K562 (cell line): ENCODE measurements around the gene ANO8. TPM values are rescaled to one million over a fixed set of nuclear protein-coding genes. Genes with fewer than 3 reads are reported as not detected.
A peak's percentile ranks its signal among the peaks of the same experiment; 100 is the strongest.

ENCODE experiments used
- ARNT ChIP-seq, 2 experiments: fragments of 450-650 bp; IDR thresholded peaks; 2 replicates each; pipeline ENCODE4 v1.6.1; 2016; ENCODE audit warnings: mild to moderate bottlenecking in 1 of 2
- CBX3 ChIP-seq, 2 experiments: IDR thresholded peaks; 1 replicate in 1 of 2; 2 replicates in 1 of 2; pipeline ENCODE4 v1.6.1; 2012; ENCODE audit warnings: inconsistent platforms in 2 of 2, low read length in 2 of 2, borderline replicate concordance in 1 of 2, control low read depth in 1 of 2
- CC2D1A ChIP-seq: fragments of 450-650 bp; IDR thresholded peaks from 2 replicates; pipeline ENCODE4 v1.6.1; 2017; ENCODE audit warnings: mild to moderate bottlenecking
- CEBPB ChIP-seq: fragments of 450-650 bp; IDR thresholded peaks from 2 replicates; pipeline ENCODE4 v1.6.1; 2016; ENCODE audit warnings: missing genetic modification characterization, missing compliant biosample characterization
- CHD1 ChIP-seq: fragments of 200-600 bp; sonication (generic); IDR thresholded peaks from one replicate; pipeline ENCODE4 v1.6.1; 2012; ENCODE audit warnings: mild to moderate bottlenecking, moderate library complexity, low read length, inconsistent platforms
- ESRRA ChIP-seq: fragments of 450-650 bp; IDR thresholded peaks from 2 replicates; pipeline ENCODE4 v1.6.1; 2014; ENCODE audit warnings: low read depth, mild to moderate bottlenecking, moderate library complexity, borderline replicate concordance
- GATAD2A ChIP-seq: fragments of 450-650 bp; IDR thresholded peaks from 2 replicates; pipeline ENCODE4 v1.6.1; 2017
- GTF2F1 ChIP-seq: IDR thresholded peaks from 2 replicates; pipeline ENCODE4 v1.6.1; 2011; ENCODE audit warnings: low read depth, low read length, improper control_type of control experiment
- JUND ChIP-seq, 2 experiments: IDR thresholded peaks; 2 replicates in 1 of 2; 3 replicates in 1 of 2; pipeline ENCODE4 v1.6.1; 2011; ENCODE audit warnings: borderline replicate concordance in 2 of 2, low read depth in 2 of 2, low read length in 2 of 2, improper control_type of control experiment in 1 of 2, missing biosample characterization in 1 of 2, missing genetic modification characterization in 1 of 2, missing genetic modification reagents in 1 of 2
- MITF ChIP-seq: IDR thresholded peaks from 2 replicates; pipeline ENCODE4 v1.6.1; 2014; ENCODE audit warnings: antibody characterized with exemption
- NEUROD1 ChIP-seq: fragments of 150-350 bp; IDR thresholded peaks from 2 replicates; pipeline ENCODE4 v1.6.1; 2014; ENCODE audit warnings: borderline replicate concordance, low read length, low read depth; ENCODE audit not compliant: partially characterized antibody
- PPARD ChIP-seq: fragments of 250-450 bp; sonication (Bioruptor Pico); IDR thresholded peaks from 2 replicates; pipeline ENCODE4 v1.8.0; 2022; ENCODE audit warnings: inconsistent platforms, mild to moderate bottlenecking, moderate library complexity
- SAFB ChIP-seq: fragments of 200-400 bp; formaldehyde crosslinking; IDR thresholded peaks from 2 replicates; pipeline ENCODE4 v1.6.1; 2017; ENCODE audit warnings: low read depth, low read length, borderline replicate concordance
- SMARCA5 ChIP-seq: fragments of 450-650 bp; IDR thresholded peaks from 2 replicates; pipeline ENCODE4 v1.6.1; 2016
- SNIP1 ChIP-seq: fragments of 450-650 bp; IDR thresholded peaks from 2 replicates; pipeline ENCODE4 v1.7.1; 2017; ENCODE audit warnings: low read depth, mild to moderate bottlenecking
- U2AF2 ChIP-seq: fragments of 200-400 bp; formaldehyde crosslinking; optimal IDR thresholded peaks from 2 replicates; pipeline ENCODE3; 2017; ENCODE audit warnings: low read depth, mild to moderate bottlenecking, low read length
- ZC3H4 ChIP-seq: sonication (generic); formaldehyde crosslinking; IDR thresholded peaks from 2 replicates; pipeline ENCODE4 v1.9.0; 2021; ENCODE audit warnings: missing genetic modification reagents, borderline replicate concordance
- ZFP1 ChIP-seq: fragments of 450-650 bp; formaldehyde crosslinking; IDR thresholded peaks from 2 replicates; pipeline ENCODE4 v1.4.0; 2020; ENCODE audit warnings: mild to moderate bottlenecking, mixed read lengths
- ZKSCAN1 ChIP-seq: fragments of 150-350 bp; IDR thresholded peaks from 2 replicates; pipeline ENCODE4 v1.6.1; 2016; ENCODE audit warnings: low read depth, low read length
- ZNF146 ChIP-seq: IDR thresholded peaks from one replicate; pipeline ENCODE4 v1.6.1; 2018; ENCODE audit warnings: missing compliant biosample characterization; ENCODE audit not compliant: unreplicated experiment
- ZNF76 ChIP-seq: fragments of 250-450 bp; sonication (Bioruptor Pico); IDR thresholded peaks from 2 replicates; pipeline ENCODE4 v1.4.0; 2020; ENCODE audit warnings: mild to moderate bottlenecking, moderate library complexity, borderline replicate concordance
- ZSCAN32 ChIP-seq: fragments of 450-650 bp; formaldehyde crosslinking; IDR thresholded peaks from 2 replicates; pipeline ENCODE4 v1.4.0; 2020; ENCODE audit warnings: mild to moderate bottlenecking, moderate library complexity
- polyA plus RNA-seq, 8 experiments: library from polyadenylated mRNA; depleted of rRNA in 4 of 8; stranded (reverse) in 5 of 8; unstranded in 3 of 8; fragments of >200 nt; fragmentation: Nextera tagmentation in 2 of 8; fragmentation: Illumina TruSeq in 1 of 8; extraction: Ambion mirVana in 2 of 8; extraction: Trizol in 1 of 8; gene quantifications; 2 replicates each; pipeline versions ENCODE4 v1.2.1 to v1.2.3, GENCODE V29; 2011 to 2014; ENCODE audit warnings: inconsistent platforms in 1 of 8, missing spikeins in 1 of 8
- total RNA-seq, 7 experiments: library from RNA; depleted of rRNA in 6 of 7; stranded (reverse); fragments of >200 nt in 6 of 7; fragmentation: Illumina TruSeq in 2 of 7; extraction: Trizol in 2 of 7; gene quantifications; 2 replicates each; pipeline versions ENCODE4 v1.2.1 to v1.2.3, GENCODE V29; 2011 to 2021; ENCODE audit warnings: low replicate concordance in 1 of 7
- TF ChIP-seq, protein P1 (sequence below): fragments of 250-450 bp; sonication (Bioruptor Pico); IDR thresholded peaks from 2 replicates; pipeline ENCODE4 v1.9.0; 2021; ENCODE audit warnings: mild to moderate bottlenecking
- TF ChIP-seq, protein P2 (sequence below): fragments of 250-450 bp; sonication (Bioruptor Pico); IDR thresholded peaks from 2 replicates; pipeline ENCODE4 v1.4.0; 2020; ENCODE audit warnings: mild to moderate bottlenecking
- TF ChIP-seq, protein P3 (sequence below): fragments of 450-650 bp; formaldehyde crosslinking; IDR thresholded peaks from 2 replicates; pipeline ENCODE4 v1.4.0; 2020; ENCODE audit warnings: mild to moderate bottlenecking, moderate library complexity

Gene ANO8
- total and polyA plus RNA-seq, 9 of the 15 experiments (the other 6 are each of a cell fraction or from before 2014, with no cell fraction given): 0.07 to 7.6 (median 2.3) TPM; not detected in 1

- peak; percentile 82 for TF ChIP-seq ESRRA
- TF ChIP-seq ZNF146: no peak
- TF ChIP-seq GTF2F1: no peak
- peak; percentile 39 for TF ChIP-seq JUND (IDR thresholded peaks at IDR 0.05; ENCODE audit: borderline replicate concordance, low read depth, low read length)
- no peak; the same call in 2 of the 3 replicates for TF ChIP-seq JUND (tag; IDR thresholded peaks at IDR 0.05; ENCODE audit: borderline replicate concordance, low read depth, low read length)
- TF ChIP-seq NEUROD1: no peak
- no peak for TF ChIP-seq ZKSCAN1
- TF ChIP-seq, protein P1, sequence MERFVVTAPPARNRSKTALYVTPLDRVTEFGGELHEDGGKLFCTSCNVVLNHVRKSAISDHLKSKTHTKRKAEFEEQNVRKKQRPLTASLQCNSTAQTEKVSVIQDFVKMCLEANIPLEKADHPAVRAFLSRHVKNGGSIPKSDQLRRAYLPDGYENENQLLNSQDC: no peak
- peak in 1 of 2 experiments; percentile 51; a peak in 1 of 3 replicates for TF ChIP-seq CBX3 (IDR thresholded peaks at IDR 0.05; ENCODE audit: borderline replicate concordance in 1 of 2, low read length in 2 of 2)
- no peak for TF ChIP-seq PPARD (CRISPR knock-in tag)
- TF ChIP-seq ZC3H4 (CRISPR knock-in tag): no peak
- TF ChIP-seq MITF: no peak
- TF ChIP-seq GATAD2A: peak; percentile 77
- TF ChIP-seq ARNT (IDR thresholded peaks at IDR 0.05): no peak
- TF ChIP-seq CEBPB: no peak
- TF ChIP-seq SNIP1: no peak
- TF ChIP-seq U2AF2: no peak
- no peak for TF ChIP-seq ZSCAN32 (CRISPR knock-in tag)
- TF ChIP-seq CC2D1A: 0 out of 2 replicates have a peak, but pooled peaks have one; percentile 37
- TF ChIP-seq, protein P2, sequence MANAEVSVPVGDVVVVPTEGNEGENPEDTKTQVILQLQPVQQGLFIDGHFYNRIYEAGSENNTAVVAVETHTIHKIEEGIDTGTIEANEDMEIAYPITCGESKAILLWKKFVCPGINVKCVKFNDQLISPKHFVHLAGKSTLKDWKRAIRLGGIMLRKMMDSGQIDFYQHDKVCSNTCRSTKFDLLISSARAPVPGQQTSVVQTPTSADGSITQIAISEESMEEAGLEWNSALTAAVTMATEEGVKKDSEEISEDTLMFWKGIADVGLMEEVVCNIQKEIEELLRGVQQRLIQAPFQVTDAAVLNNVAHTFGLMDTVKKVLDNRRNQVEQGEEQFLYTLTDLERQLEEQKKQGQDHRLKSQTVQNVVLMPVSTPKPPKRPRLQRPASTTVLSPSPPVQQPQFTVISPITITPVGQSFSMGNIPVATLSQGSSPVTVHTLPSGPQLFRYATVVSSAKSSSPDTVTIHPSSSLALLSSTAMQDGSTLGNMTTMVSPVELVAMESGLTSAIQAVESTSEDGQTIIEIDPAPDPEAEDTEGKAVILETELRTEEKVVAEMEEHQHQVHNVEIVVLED (CRISPR knock-in tag): no peak
- TF ChIP-seq SAFB: no peak
- TF ChIP-seq CHD1: no peak
- no peak for TF ChIP-seq SMARCA5
- no peak for TF ChIP-seq ZNF76 (CRISPR knock-in tag)
- TF ChIP-seq ZFP1 (CRISPR knock-in tag): no peak
- TF ChIP-seq, protein P3, sequence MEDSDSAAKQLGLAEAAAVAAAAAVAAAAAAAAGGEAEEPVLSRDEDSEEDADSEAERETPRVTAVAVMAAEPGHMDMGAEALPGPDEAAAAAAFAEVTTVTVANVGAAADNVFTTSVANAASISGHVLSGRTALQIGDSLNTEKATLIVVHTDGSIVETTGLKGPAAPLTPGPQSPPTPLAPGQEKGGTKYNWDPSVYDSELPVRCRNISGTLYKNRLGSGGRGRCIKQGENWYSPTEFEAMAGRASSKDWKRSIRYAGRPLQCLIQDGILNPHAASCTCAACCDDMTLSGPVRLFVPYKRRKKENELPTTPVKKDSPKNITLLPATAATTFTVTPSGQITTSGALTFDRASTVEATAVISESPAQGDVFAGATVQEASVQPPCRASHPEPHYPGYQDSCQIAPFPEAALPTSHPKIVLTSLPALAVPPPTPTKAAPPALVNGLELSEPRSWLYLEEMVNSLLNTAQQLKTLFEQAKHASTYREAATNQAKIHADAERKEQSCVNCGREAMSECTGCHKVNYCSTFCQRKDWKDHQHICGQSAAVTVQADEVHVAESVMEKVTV (CRISPR knock-in tag): peak; percentile 81
Observed at GRCh38 chr19:17282488-17283125, 52.0 kb downstream of the ANO8 start (continued).
